ENCODE results near the gene KLHL24.
A peak's percentile ranks its signal among the peaks of the same experiment; 100 is the strongest.
"Not testable (repeated sequence)": the region's sequence is repeated elsewhere in the genome, so short reads cannot be mapped to it uniquely, and the experiment has no call there.

KLHL24 gene

GRCh38 chr3:183697610-183698317, 62.3 kb downstream of the KLHL24 start, which contains the start of gene YEATS2:
TSS of gene YEATS2 (plus strand) at chr3:183697797. CDS start at chr3:183715163, 17,366 bp downstream.
- DNase-seq: peak; percentile 64

- peak; percentile 46 for DNase-seq
Measured at GRCh38 chr3:183698318-183698751, 62.9 kb downstream of the KLHL24 start.

- DNase-seq: peak; percentile 30
Measured at GRCh38 chr3:183698756-183699155, 63.3 kb downstream of the KLHL24 start.

DNA sequence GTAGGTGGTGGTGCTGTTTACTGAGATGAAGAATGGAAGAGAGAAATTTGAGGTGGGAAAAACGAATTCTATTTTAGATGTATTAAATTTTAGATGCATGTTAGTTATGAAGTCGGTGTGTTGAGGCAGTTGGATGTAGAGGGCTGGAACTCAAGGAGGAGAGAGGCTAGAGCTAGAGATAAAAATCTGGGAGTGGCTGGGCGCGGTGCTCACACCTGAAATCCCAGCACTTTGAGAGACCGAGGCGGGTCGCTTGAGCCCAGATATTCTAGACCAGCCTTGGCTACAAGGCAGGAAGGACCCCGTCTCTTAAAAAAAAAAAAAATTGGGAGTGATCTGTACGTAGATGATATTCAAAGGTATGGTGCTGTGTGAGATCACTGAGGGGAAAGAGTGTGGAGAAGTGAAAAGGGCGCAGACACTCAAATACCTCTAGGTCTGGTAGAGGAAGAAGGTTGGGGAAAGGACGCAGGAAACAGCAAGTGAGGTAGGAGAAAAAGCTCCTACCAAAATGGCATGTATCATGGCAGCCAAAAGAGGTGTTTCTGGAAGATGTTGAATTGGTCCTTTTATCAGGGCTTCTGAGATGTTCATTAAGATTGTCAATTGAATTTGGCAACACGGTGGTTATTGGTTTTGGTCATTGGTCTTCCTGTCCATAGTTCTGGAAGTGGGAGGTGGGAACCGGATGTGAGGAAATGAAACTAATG, 64.0 kb downstream of the KLHL24 start:
- DNase-seq: no peak

DNA sequence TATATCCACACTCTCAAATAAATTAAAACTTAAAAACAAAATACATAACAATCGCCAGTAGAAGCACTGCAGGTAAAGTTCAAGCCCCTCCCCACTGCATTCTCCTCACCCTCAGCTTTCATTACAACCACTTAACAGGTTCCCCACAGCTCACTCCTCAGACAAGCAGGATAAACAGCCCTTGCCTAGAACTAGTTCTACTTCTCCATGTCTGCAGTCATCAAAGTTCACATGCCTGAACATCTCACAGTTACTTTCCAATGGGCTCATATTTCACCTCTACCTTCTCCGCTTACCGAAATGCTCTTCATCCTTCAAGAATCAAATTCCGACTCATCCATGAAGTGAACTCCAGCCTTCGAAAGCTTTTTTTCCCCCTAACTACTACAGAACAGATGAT, 66.3 kb downstream of the KLHL24 start:
- DNase-seq: no peak

- DNase-seq: not testable (repeated sequence)
Measured at GRCh38 chr3:183703892-183704291, 68.5 kb downstream of the KLHL24 start.

GRCh38 chr3:183710231-183710630, 74.8 kb downstream of the KLHL24 start:
- DNase-seq: peak; percentile 18

DNA sequence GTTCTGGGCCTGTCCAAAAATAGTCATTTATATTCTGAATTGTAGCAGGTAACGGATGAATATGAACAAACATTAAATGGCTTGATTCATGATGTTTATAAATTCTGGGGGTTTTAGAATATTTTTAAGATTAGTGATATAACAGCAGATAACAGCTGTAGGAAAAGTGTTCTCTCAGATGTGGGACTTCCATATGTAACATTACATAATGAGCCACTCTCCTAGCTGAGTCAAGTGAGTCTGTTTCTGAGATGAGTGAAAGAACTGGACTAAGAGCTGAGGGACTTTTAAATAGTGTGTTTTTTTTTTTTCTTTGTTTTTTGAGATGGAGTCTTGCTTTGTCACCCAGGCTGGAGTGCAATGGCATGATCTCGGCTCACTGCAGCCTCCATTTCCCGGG, 76.1 kb downstream of the KLHL24 start:
- peak; percentile 42 for DNase-seq

DNA sequence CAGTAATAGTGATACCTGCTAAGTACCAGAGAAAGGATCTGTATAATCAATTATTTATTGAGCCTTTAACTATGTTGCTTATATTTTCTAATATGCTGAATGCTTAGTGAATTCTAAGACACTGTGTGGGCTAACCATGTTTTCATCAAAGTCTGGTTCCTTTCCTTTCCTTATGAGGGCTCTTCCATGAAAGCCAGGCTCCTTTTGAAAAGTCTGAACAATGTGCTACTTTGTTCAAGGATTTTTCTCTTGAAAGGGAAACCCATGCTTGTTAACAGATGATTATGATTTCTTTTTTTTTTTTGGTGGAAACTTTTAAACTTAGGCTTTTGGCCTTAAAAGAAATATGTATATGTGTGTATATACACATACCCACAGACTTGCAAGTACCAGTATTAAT, 79.2 kb downstream of the KLHL24 start:
- no peak for DNase-seq

- no peak for DNase-seq
Measured at GRCh38 chr3:183718012-183718411, 82.6 kb downstream of the KLHL24 start.

DNA sequence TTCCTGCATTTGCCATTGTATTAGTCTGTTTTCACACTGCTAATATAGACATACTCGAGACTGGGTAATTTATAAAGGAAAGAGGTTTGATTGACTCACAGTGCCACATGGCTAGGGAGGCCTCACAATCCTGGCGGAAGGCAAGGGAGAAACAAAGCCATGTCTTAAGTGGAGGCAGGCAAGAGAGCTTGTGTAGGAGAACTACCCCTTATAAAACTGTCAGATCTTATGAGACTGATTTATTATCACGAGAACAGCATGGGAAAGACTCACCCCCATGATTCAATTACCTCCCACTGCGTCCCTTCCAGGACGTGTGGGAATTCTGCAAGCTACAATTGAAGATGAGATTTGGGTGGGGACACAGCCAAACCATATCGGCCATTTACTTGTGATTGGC, 90.0 kb downstream of the KLHL24 start:
- DNase-seq: no peak

GRCh38 chr3:183728204-183728603, 92.8 kb downstream of the KLHL24 start:
- no peak for DNase-seq

- no peak for DNase-seq
Measured at GRCh38 chr3:183730361-183730760, 94.9 kb downstream of the KLHL24 start.

DNA sequence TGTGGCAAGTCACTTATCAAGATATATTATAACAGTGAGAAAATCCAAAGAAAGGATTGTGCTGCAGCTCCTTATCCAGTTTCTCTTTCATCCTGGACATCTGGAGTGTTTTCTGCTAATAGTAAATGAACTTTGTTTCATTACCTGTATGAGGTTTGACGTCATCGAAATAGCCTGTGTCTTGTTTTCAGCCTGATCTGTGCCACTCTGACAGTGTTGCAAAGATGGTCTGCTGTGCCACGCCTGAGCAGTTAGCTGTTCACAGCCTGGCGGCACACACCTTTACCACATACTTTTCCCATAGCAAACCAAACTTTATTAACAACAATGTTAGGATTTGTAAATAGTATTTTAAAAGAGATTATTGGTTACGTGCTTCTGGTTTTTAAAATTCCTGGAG, 96.2 kb downstream of the KLHL24 start:
- DNase-seq: no peak

GRCh38 chr3:183733553-183733952, 98.1 kb downstream of the KLHL24 start:
- no peak for DNase-seq
